ENCODE measurements around the gene MVK.

DNA sequence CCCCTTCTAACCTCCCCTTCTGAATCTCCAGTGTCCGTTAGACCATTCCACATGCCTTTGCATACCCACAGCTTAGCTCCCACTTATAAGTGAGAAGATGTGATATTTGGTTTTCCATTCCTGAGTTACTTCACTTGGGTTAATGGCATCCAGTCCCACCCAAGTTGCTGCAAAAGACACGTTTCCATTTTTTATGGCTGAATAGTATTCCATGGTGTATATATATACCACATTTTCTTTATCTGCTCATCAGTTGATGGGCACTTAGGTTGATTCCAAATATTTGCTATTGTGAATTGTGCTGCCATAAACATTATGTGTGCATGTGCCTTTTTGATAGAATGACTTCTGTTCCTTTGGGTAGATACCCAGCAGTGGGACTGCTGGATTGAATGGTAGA lies 67.8 kb downstream of the MVK start:
- TF ChIP-seq EP300 (IDR thresholded peaks at IDR 0.05) (no peak), CTCF (IDR thresholded peaks at IDR 0.05) (no peak)
